LNCAP (cell line): ENCODE data around the gene SSH2.

Experiments used
- CTCF ChIP-seq: fragments of 450-650 bp; IDR thresholded peaks from 2 replicates; pipeline ENCODE4 v1.5.1; 2017; ENCODE audit warnings: mild to moderate bottlenecking

The SSH2 gene

GRCh38 chr17:29624586-29624985, 305.4 kb downstream of the SSH2 start:
- no peak for TF ChIP-seq CTCF

GRCh38 chr17:29623283-29623647, 306.8 kb downstream of the SSH2 start:
- no peak for TF ChIP-seq CTCF

GRCh38 chr17:29622337-29623282, 307.4 kb downstream of the SSH2 start, which contains the start of gene CORO6:
TSS of gene CORO6 (minus strand) at chr17:29622912. CDS start at chr17:29621421, 1,491 bp downstream.
- TF ChIP-seq CTCF = no peak

GRCh38 chr17:29621751-29622194, 308.3 kb downstream of the SSH2 start:
- no peak for TF ChIP-seq CTCF

- TF ChIP-seq CTCF = no peak
These were observed 309.1 kb downstream of the SSH2 start for GRCh38 chr17:29620779-29621500.

GRCh38 chr17:29620271-29620670, 309.8 kb downstream of the SSH2 start:
- TF ChIP-seq CTCF = no peak

- TF ChIP-seq CTCF = no peak
These were observed 310.8 kb downstream of the SSH2 start for GRCh38 chr17:29619251-29619650.
